ENCODE measurements around the gene DCUN1D2.

DCUN1D2 gene

GRCh38 chr13:113483504-113484293 lies 6.8 kb downstream of the DCUN1D2 start:
- FAIRE-seq (no peak), DNase-seq (ENCODE audit: insufficient read length, low spot score) (no peak)
- TF ChIP-seq POLR2A (IDR thresholded peaks at IDR 0.05; ENCODE audit: low read depth, low read length), result no peak
- TF ChIP-seq POU2F2 (IDR thresholded peaks at IDR 0.05; ENCODE audit: low read depth, low read length), result no peak
- TF ChIP-seq TAF1 (IDR thresholded peaks at IDR 0.05; ENCODE audit: low read depth, low read length), result no peak
- no peak for TF ChIP-seq SPI1 (IDR thresholded peaks at IDR 0.05; ENCODE audit: low read depth, low read length)
- no peak for TF ChIP-seq POLR2AphosphoS5 (IDR thresholded peaks at IDR 0.05; ENCODE audit: low read depth, low read length)
- TF ChIP-seq PAX5 (IDR thresholded peaks at IDR 0.05; ENCODE audit: insufficient read depth, low read length, severe bottlenecking), result no peak

GRCh38 chr13:113483081-113483480 lies 7.4 kb downstream of the DCUN1D2 start:
- DNase-seq (ENCODE audit: insufficient read length, low spot score) (no peak), FAIRE-seq (no peak)
- TF ChIP-seq POLR2A (IDR thresholded peaks at IDR 0.05; ENCODE audit: low read depth, low read length), result no peak

- FAIRE-seq, result no peak
- TF ChIP-seq POLR2A (IDR thresholded peaks at IDR 0.05; ENCODE audit: low read depth, low read length) (no peak), POU2F2 (IDR thresholded peaks at IDR 0.05; ENCODE audit: low read depth, low read length) (no peak), PAX5 (IDR thresholded peaks at IDR 0.05; ENCODE audit: insufficient read depth, low read length, severe bottlenecking) (no peak), SPI1 (IDR thresholded peaks at IDR 0.05; ENCODE audit: low read depth, low read length) (no peak), TAF1 (IDR thresholded peaks at IDR 0.05; ENCODE audit: low read depth, low read length) (no peak), POLR2AphosphoS5 (IDR thresholded peaks at IDR 0.05; ENCODE audit: low read depth, low read length) (no peak)
- DNase-seq (ENCODE audit: insufficient read length, low spot score), result no peak
Measured at GRCh38 chr13:113479179-113479578, 11.3 kb downstream of the DCUN1D2 start.

GRCh38 chr13:113477724-113478123 lies 12.8 kb downstream of the DCUN1D2 start:
- TF ChIP-seq POLR2AphosphoS5 (IDR thresholded peaks at IDR 0.05; ENCODE audit: low read depth, low read length), result no peak
- no peak for TF ChIP-seq POU2F2 (IDR thresholded peaks at IDR 0.05; ENCODE audit: low read depth, low read length)
- TF ChIP-seq POLR2A (IDR thresholded peaks at IDR 0.05; ENCODE audit: low read depth, low read length), result no peak
- TF ChIP-seq PAX5 (IDR thresholded peaks at IDR 0.05; ENCODE audit: insufficient read depth, low read length, severe bottlenecking), result no peak
- no peak for TF ChIP-seq SPI1 (IDR thresholded peaks at IDR 0.05; ENCODE audit: low read depth, low read length)
- no peak for TF ChIP-seq TAF1 (IDR thresholded peaks at IDR 0.05; ENCODE audit: low read depth, low read length)
- FAIRE-seq (no peak), DNase-seq (ENCODE audit: insufficient read length, low spot score) (no peak)

GRCh38 chr13:113476811-113477210 lies 13.7 kb downstream of the DCUN1D2 start:
- TF ChIP-seq PAX5 (IDR thresholded peaks at IDR 0.05; ENCODE audit: insufficient read depth, low read length, severe bottlenecking) (no peak), POLR2AphosphoS5 (IDR thresholded peaks at IDR 0.05; ENCODE audit: low read depth, low read length) (no peak)
- DNase-seq (ENCODE audit: insufficient read length, low spot score), result no peak
- no peak for FAIRE-seq

- no peak for DNase-seq (ENCODE audit: insufficient read length, low spot score)
- FAIRE-seq, result no peak
Measured at GRCh38 chr13:113475911-113476310, 14.6 kb downstream of the DCUN1D2 start.

GRCh38 chr13:113475280-113475679 lies 15.2 kb downstream of the DCUN1D2 start:
- no peak for TF ChIP-seq TAF1 (IDR thresholded peaks at IDR 0.05; ENCODE audit: low read depth, low read length)
- no peak for TF ChIP-seq POLR2A (IDR thresholded peaks at IDR 0.05; ENCODE audit: low read depth, low read length)
- TF ChIP-seq POU2F2 (IDR thresholded peaks at IDR 0.05; ENCODE audit: low read depth, low read length), result no peak
- no peak for TF ChIP-seq POLR2AphosphoS5 (IDR thresholded peaks at IDR 0.05; ENCODE audit: low read depth, low read length)
- no peak for TF ChIP-seq SPI1 (IDR thresholded peaks at IDR 0.05; ENCODE audit: low read depth, low read length)
- TF ChIP-seq PAX5 (IDR thresholded peaks at IDR 0.05; ENCODE audit: insufficient read depth, low read length, severe bottlenecking), result no peak
- DNase-seq (ENCODE audit: insufficient read length, low spot score) (no peak), FAIRE-seq (peak; percentile 13)

More at GRCh38 chr13:113475911-113476310, 14.6 kb downstream of the DCUN1D2 start:
- TF ChIP-seq POU2F2 (IDR thresholded peaks at IDR 0.05; ENCODE audit: low read depth, low read length) (no peak), SPI1 (IDR thresholded peaks at IDR 0.05; ENCODE audit: low read depth, low read length) (no peak), TAF1 (IDR thresholded peaks at IDR 0.05; ENCODE audit: low read depth, low read length) (no peak), PAX5 (IDR thresholded peaks at IDR 0.05; ENCODE audit: insufficient read depth, low read length, severe bottlenecking) (no peak), POLR2AphosphoS5 (IDR thresholded peaks at IDR 0.05; ENCODE audit: low read depth, low read length) (no peak), POLR2A (IDR thresholded peaks at IDR 0.05; ENCODE audit: low read depth, low read length) (no peak)

GRCh38 chr13:113474179-113474578 lies 16.3 kb downstream of the DCUN1D2 start:
- FAIRE-seq (no peak), DNase-seq (ENCODE audit: insufficient read length, low spot score) (no peak)
- TF ChIP-seq PAX5 (IDR thresholded peaks at IDR 0.05; ENCODE audit: insufficient read depth, low read length, severe bottlenecking) (no peak), SPI1 (IDR thresholded peaks at IDR 0.05; ENCODE audit: low read depth, low read length) (no peak), POLR2AphosphoS5 (IDR thresholded peaks at IDR 0.05; ENCODE audit: low read depth, low read length) (no peak), POLR2A (IDR thresholded peaks at IDR 0.05; ENCODE audit: low read depth, low read length) (no peak), POU2F2 (IDR thresholded peaks at IDR 0.05; ENCODE audit: low read depth, low read length) (no peak), TAF1 (IDR thresholded peaks at IDR 0.05; ENCODE audit: low read depth, low read length) (no peak)

GRCh38 chr13:113472355-113473025 lies 18.0 kb downstream of the DCUN1D2 start:
- no peak for TF ChIP-seq POU2F2 (IDR thresholded peaks at IDR 0.05; ENCODE audit: low read depth, low read length)
- no peak for TF ChIP-seq PAX5 (IDR thresholded peaks at IDR 0.05; ENCODE audit: insufficient read depth, low read length, severe bottlenecking)
- no peak for TF ChIP-seq SPI1 (IDR thresholded peaks at IDR 0.05; ENCODE audit: low read depth, low read length)
- no peak for TF ChIP-seq POLR2A (IDR thresholded peaks at IDR 0.05; ENCODE audit: low read depth, low read length)
- no peak for TF ChIP-seq POLR2AphosphoS5 (IDR thresholded peaks at IDR 0.05; ENCODE audit: low read depth, low read length)
- no peak for TF ChIP-seq TAF1 (IDR thresholded peaks at IDR 0.05; ENCODE audit: low read depth, low read length)
- no peak for FAIRE-seq
- DNase-seq (ENCODE audit: insufficient read length, low spot score), result no peak
